Stimulated activated CD8-positive, alpha-beta memory T cell treated with anti-CD3 and anti-CD28 coated beads, Interleukin-4, amount 100 ng/mL, for 48 hours (primary cell): ENCODE data around the gene KDM4C.
"Not testable (repeated sequence)": the region's sequence is repeated elsewhere in the genome, so short reads cannot be mapped to it uniquely, and the experiment has no call there.

Experiments
- DNase-seq: peaks from one replicate; pipeline ENCODE4 v3.0.0-alpha.2; 2020

The KDM4C gene

DNA sequence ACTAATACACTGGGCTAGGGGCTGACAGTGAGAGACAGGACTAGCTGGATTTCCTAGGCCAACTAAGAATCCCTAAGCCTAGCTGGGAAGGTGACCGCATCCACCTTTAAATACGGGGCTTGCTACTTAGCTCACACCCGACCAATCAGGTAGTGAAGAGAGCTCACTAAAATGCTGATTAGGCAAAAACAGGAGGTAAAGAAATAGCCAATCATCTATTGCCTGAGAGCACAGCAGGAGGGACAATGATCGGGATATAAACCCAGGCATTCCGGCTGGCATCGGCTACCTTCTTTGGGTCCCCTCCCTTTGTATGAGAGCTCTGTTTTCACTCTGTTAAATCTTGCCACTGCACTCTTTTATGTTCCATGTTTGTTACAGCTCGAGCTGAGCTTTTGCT lies 425.4 kb downstream of the KDM4C start:
- DNase-seq = not testable (repeated sequence)

DNA sequence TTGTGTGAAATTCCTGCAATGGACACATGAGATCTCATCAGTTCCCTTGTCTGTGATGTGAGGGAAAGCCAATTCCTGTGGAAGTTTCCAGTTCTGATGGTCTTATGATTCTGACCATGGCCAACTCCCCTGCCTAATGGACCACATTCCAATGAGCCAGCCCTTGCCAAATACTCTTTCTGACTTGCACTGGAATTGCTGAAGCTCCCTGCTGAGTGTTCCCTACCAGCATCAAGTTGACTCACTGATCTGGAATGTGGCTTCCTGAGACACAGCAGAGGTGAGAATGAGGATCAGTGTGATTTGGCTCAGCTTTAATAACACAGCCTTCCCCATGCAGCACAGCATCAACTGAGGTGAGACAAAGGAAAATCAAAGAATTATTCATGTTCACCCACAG lies 427.8 kb downstream of the KDM4C start:
- no peak for DNase-seq

DNA sequence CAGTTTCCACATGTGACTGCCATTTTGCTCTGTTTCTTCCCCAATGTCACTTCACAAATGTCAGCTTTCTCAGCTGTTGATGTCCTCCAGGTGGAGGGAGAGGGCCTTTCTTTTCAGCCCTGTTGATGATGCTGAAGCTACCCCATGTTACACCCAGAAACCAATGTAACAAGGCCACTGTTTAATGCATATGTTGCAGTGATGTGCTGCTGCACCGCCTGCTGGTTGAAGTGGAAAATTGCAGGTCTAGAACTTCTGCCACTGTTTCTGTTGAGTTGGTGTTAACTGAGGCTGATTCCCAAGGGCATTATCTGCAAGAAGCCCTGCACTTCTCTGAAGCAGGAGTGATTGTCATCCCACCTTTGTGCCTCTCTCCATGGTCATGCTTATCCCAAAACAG lies 428.4 kb downstream of the KDM4C start:
- DNase-seq = no peak

DNA sequence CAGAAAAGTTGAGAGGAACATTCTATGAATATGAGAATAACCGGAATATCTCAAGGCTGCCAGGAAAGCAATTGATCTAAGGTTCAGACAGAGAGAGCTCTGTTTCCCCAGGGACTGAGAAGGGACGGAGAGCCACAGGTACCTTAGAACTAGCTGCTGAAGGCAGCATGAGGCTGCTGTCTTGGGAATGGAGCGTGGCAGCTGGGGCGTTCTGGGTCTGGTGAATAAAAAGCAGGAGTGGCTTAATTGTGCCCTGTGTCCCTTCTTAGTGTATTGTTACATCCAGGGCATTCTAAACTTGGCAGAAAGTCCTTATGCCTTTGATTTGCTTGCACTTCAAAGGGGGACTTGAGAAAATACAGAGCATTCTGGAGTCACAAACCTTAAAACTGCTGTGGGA lies 434.5 kb downstream of the KDM4C start:
- DNase-seq = no peak

DNA sequence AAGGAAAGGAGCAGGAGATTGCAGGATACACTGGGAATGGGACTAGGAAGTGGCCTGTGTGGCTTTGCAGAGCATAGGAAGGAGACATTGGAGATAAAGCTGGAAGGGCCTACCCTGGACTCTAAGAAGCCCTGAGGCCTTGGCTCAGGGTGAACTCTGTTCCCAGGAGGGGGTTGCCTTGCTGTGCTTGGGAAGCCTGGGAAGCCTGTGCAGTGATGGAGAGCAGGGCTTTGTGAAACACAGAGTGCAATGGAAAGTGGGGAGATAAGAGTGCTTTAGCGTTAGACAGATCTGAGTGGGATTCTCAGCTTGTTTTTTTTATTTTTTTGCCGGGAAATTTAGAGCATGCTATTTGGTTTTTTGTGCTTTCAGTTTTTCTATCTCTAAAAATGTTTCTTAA lies 437.8 kb downstream of the KDM4C start:
- no peak for DNase-seq

DNA sequence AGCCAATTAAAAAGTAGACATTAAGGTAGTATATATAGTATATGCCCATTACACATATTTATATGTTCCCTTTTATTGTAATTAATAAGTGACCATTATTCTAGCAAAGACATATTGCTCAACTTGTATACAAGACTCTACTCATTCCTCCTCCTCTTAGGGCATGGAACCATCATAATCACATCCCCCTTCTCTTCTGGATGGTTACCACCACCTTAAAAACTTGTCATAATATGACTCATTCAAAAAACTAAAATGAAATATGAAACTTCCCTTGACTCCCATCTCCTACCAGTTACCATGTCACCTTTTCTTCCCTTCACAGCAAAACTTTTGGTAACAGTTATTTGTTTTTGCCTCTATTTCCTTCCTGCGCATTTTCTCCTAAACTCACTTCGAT lies 438.7 kb downstream of the KDM4C start:
- no peak for DNase-seq

DNA sequence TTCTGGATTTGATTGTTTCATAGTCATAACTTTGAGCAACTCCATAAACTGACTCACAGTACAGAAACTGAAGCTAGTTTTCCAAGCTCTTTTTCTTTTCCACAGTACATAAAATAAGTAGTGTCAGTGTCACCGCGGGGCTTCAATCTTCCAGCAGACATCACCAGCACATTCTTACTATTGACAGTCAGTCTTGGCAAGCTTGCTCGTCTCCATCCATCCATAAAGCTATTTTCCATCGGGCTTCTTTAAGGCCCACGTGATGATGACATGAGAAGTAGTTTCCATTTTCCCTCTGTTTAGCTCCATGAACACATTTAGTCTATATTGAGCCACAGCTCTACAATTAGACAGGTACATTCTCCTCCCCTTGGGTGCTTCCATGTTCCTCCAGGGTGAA lies 443.4 kb downstream of the KDM4C start:
- no peak for DNase-seq

DNA sequence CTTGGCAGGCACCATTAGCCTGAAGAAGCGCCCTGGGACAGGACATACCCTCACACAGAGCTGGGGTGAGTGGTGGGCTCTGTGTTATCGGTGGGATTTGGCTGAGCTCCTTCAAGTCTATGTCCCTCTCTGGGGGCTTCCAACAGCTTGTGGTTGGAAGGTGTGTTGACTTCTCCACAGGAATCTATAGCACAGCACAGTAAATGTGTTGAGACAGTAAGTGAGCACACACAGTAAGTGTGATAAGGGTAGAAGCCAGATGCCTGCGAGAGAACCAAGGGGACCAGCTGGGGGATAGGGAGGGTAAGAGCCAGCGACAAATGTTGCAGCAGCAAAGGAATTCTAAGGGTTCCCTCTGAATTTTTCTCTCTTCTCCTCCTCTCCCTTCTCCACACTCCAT lies 448.0 kb downstream of the KDM4C start:
- DNase-seq = no peak

DNA sequence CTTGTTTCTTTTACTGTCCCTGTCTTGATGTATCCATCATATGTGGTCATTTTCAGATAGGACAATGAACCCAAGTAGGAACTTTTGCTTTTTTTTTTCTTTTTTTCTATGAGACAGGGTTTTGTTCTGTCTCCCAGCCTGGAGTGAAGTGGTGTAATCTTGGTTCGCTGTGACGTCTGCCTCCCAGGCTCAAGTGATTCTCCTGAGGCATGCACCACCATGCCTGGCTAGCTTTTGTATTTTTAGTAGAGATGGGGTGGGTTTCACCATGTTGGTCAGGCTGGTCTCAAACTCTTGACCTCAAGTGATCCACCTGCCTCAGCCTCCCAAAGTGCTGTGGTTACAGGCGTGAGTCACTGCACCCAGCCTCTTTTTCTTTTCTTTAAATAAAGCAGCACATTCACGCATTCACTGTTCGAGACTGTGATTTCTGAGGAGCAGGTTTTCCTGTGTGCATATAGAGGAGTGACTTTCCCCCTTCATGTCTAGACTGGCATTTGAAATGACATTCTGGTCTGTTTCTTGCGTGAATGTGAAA lies 448.5 kb downstream of the KDM4C start:
- no peak for DNase-seq

DNA sequence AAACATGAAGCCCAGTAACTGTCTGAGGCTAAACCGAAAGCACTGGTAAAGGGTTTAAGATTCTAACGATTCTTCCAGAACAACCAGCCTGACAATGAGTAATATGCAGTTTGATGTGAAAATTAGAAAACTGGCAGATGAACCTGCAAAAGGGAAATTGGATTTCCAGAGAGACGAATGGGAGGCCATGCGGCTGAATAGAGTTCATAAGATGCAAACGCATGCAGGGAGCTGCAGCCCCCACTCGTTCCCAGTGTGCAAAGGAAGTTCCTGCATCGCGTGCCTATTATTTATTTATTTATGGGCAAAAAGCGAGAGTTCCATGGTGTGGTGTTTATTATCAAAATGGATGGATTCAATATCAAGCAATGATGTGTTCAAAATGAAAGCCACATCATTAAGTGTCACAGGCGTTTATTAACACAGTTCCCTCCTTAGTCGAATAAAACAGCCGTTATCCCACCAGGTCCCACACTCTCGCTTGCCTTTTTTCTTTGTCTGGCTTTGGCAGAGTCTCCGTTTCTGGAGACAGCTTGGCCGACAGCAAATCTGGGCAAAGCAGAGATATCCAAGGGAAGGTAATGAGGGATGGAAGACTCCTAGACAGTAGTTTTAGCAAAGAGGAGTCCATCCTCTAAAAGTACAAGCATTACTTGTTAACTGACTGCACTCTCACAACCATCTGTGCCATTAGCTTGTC lies 451.4 kb downstream of the KDM4C start:
- no peak for DNase-seq

DNA sequence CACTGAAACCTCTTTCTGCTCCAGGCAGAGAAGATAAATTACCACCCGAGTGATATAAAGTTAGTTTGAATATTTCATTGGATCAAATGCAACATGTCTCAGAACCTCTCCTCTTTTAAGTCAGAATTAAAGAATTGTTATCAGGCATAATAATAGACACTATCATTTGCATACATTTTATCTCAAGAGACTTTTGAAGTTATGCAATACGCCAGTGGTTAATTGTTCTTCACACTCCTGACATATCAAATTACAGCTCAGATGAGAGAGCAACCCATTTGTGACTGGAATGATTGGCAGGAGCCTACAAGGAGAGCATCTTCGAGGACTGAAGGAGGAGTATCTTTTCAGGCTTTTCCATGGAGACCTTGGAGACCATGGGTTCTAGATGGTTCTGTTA lies 452.2 kb downstream of the KDM4C start:
- no peak for DNase-seq

DNA sequence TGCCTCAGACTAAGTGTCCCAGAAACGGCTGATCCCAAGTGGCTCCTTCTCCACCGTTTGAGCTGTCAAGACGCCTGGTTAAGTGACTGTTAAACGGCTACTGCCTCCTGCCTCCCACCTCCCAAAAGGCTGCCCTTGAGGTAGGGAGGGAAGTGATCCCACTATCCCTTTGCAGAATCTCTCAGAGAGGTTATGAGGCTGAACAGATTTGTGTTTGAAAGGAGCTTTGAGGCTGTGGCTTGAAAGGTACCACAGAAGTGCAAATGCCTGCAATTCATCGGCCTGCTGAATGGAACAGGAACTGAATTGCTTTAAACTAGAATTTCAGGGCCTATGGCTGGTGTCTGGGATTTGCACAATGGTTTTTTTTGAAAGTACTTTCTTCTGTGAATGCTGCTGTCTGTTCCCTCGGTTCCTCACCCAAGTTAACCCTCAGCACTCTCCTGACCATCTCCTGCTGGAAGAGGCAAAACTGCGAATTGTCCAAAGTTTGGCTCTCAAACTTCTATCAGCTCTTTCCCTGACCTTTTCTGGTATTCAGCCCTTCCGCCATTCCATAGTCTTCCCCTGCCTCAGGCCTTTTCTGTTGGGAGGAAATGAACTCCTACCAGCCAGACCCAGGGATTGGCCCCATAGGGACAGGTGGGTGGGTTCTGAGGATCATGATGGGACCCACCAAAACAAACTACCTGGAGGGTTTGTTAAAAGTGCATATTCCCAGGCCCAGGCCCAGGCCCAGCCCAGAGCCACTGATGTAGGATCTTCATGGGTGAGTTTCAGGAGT lies 453.3 kb downstream of the KDM4C start:
- no peak for DNase-seq

DNA sequence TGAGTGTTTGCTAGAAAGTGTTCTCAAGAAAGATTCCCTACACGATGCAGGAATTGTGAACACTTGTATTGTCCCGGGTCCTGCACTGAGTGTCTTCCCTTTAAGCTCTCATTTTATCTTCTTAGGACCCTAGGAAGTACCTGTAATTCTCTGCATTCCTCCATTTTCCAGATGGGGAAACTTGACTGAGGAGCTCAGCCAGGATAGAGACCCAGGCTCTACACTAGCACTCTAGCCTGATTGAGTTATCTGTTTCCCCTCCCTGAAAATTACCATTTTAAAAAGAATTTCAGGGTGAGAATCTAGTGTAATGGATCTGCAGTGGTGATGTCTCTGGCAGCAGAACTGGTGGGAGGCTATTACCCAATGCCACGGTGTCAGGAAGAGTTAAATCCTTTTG lies 453.9 kb downstream of the KDM4C start:
- DNase-seq = no peak

DNA sequence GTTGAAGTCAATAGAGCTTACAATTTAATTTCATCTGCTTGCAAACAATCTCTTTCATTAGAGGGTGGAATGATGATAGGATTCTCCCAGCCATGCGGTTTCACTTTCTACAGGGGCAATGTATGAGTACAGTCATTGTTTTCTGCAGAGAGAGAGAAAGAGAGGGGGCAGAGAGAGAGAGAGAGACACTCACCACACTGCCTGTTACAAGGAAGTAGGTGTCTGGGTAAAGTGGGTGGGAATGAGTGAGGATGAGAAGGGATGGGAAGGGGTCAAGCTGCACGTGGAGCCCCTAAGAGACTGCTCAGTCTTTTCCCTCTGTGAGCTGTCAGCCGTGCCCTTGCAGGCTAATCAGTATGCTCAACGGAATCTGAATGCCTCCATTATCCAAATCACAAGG lies 454.3 kb downstream of the KDM4C start:
- no peak for DNase-seq

DNA sequence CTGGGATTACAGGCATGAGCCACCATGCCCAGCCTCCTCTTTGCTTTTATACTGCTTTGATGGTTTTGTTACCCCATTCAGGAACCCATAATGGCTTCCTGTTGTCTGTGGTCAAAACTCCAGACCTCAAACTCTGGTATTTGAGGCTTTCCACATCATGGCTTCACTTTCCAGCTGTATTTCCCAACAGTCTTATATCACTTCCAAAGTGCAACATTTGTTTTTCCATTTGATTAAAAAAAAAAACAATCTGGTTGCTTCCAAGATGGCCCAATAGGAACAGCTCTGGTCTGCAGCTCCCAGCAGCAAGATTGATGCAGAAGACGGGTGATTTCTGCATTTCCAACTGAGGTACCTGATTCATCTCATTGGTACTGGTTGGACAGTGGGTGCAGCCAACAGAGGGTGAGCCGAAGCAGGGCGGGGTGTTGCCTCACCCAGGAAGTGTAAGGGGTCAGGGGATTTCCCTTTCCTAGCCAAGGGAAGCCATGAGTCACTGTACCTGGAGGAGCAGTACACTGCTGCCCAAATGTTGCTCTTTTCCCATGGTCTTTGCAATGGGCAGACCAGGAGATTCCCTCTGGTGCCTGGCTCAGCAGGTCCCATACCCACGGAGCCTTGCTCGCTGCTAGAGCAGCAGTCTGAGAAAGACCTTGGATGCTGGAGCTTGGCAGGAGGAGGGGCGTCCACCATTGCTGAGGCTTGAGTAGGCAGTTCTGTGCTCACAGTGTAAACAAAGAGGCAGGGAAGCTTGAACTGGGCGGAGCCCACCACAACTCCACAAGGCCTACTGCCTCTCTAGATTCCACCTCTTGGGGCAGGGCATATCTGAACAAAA lies 458.4 kb downstream of the KDM4C start:
- peak; percentile 68 for DNase-seq

DNA sequence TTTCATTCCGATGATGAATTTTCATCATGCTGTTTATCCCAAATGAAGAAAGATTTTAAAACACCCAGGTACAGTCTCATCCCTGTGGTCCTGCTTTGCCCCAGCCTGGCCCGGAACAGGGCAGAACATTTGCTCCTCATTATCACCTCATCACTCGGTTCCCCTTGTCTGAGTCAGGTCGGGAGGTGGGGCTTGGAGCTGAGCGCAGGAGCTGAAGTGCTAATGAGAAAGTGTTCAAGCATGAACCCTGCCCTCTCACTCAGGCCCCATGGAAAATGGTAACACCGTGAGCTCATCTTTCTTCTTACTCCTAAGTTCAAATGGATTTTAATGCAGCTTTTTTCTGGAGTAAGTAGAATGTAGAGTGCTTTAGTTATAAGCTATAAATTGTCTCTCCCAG lies 466.2 kb downstream of the KDM4C start:
- no peak for DNase-seq
